Mammary epithelial cell (primary cell): ENCODE data around the gene RUFY4.

Experiments
- CTCF ChIP-seq, 2 donors: IDR thresholded peaks in 1 of 2; conservative IDR thresholded peaks in 1 of 2; 2 replicates each; pipeline ENCODE4 v1.5.1; 2011 to 2012; ENCODE audit warnings: inconsistent platforms in 2 of 2, low read length in 2 of 2, mild to moderate bottlenecking in 2 of 2, control low read depth in 1 of 2, low read depth in 1 of 2; ENCODE audit not compliant: insufficient read depth in 1 of 2; ENCODE audit errors: extremely low read depth in 1 of 2
- EZH2 ChIP-seq: IDR thresholded peaks from 2 replicates; pipeline ENCODE4 v1.6.1; 2012; ENCODE audit warnings: low read length, inconsistent platforms, borderline replicate concordance

DNA sequence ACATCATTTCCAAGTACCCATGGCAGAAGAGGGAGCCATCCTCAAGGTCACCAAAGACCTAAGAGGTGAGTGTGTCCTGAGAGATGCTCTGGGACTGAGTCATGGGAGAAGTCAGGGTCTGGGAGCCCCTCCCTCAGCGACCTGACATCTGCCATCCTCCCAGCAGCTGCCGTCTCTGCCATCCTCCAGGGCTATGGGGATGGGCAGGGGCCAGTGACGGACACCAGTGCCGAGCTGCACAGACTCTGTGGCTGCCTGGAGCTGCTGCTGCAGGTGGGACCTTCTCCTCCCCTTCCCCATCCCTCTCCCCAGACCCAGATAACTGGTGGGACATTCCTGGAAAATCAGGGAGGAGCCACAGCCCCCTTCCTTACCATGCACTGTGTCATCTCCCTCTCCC is 1.5 kb downstream of the RUFY4 start:
- no peak for TF ChIP-seq CTCF (conservative IDR thresholded peaks at IDR 0.05 in 1 of 2, IDR thresholded peaks at IDR 0.05 in 1 of 2; ENCODE audit: extremely low read depth in 1 of 2, insufficient read depth in 1 of 2, low read depth in 1 of 2, low read length in 2 of 2)
- no peak for TF ChIP-seq EZH2
